Measurements from ENCODE around the gene PARD6B.
A peak's percentile ranks its signal among the peaks of the same experiment; 100 is the strongest.
"Not testable (repeated sequence)": the region's sequence is repeated elsewhere in the genome, so short reads cannot be mapped to it uniquely, and the experiment has no call there.

Gene PARD6B

GRCh38 chr20:50746138-50746940 lies 15.0 kb downstream of the PARD6B start:
- no peak for DNase-seq (ENCODE audit: low spot score)

DNA sequence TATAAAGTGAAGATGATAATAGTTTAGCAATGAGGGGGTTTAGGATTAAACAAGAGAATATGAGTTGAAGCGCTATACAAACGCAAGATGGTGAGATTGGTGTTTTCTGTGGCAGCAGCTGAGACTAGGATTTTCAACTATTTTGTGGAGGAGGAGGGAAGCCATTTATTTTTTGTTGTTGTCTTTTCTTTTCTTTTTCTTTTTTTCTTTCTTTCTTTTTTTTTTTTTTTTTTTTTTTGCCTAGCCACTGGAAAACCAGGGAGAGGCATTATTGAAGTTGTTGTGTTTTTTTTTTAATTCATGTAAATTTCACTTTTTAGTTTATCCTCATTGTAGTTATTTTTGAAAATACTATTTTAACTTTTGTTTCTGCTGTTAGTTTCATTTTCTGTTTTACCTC lies 15.9 kb downstream of the PARD6B start:
- DNase-seq (ENCODE audit: low spot score), result no peak

GRCh38 chr20:50750145-50750671 lies 18.8 kb downstream of the PARD6B start:
- peak; percentile 54 for DNase-seq (ENCODE audit: low spot score)

GRCh38 chr20:50753152-50753551 lies 21.8 kb downstream of the PARD6B start:
- DNase-seq (ENCODE audit: low spot score), result no peak

DNA sequence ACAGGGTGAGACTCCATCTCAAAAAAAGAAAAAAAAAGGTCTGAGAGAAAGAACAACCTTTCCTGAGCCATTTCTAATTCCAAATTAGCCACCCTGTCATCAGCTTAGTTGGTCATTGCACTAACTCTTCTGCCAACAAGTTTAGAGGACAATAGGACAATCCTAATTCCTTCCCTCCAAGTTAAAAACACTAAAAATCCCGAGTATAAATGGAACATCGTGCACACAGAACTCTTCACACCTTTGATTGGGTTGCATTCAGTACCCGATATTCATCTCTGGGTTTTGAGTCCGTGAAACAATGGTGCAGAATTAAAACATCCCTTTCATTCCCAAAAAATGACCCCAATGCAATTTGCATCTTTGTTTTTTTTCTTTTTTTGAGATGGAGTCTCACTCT lies 23.0 kb downstream of the PARD6B start:
- DNase-seq (ENCODE audit: low spot score), result no peak

DNA sequence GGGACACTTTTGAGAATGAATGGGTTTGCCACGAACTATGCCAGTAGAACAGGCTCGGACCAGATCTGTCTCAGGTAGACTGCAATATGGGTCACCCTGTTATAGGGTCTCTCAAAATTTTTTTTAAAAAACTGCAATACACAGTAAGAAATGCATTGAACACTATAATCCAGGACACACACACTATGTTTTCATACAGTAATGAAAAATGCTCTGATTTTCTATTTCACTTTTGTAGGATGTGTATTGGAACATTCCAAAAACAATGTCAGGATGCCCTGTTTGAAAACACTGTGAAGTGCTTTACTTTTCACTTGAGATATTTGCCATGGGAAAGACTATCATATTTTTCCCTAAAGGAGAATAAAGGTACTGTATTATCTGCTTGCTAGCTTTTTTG lies 25.1 kb downstream of the PARD6B start:
- DNase-seq (ENCODE audit: low spot score), result no peak

DNA sequence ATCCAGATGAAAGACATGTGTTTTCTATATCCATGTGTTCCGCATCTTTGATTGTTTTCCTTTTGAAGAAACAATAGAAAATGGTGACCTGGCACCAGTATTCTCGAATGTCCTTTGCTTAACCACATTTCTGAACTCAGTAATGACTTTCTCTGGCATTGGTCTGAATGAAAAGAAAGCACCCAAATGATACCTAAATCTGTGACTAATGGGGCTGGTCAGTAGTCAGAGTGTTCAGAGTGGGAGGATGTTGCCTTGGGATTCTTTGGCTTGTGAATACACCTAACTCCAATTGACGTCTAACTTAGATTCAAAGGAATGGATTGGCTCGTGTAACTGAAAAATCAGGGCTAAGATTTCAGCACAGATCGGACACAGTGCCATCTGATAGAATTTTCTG lies 27.1 kb downstream of the PARD6B start:
- no peak for DNase-seq (ENCODE audit: low spot score)

GRCh38 chr20:50758992-50759391 lies 27.6 kb downstream of the PARD6B start:
- DNase-seq (ENCODE audit: low spot score), result no peak

DNA sequence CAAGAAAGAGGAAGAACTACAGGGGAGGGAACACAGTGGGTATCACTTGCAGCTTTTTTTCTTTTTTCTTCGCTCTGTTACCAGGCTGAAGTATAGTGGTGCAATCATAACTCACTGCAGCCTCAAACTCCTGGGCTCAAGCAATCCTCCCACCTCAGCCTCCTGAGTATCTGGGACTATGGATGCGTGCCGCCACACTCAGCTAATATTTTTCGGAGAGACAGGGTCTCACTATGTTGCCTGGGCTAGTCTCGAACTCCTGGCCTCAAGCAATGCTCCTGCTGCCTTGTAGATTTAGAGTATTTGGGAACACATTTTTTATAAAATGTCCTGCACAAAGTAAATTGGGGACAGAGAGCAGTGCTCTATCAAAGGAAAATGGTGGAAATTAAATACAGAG lies 28.3 kb downstream of the PARD6B start:
- no peak for DNase-seq (ENCODE audit: low spot score)

DNA sequence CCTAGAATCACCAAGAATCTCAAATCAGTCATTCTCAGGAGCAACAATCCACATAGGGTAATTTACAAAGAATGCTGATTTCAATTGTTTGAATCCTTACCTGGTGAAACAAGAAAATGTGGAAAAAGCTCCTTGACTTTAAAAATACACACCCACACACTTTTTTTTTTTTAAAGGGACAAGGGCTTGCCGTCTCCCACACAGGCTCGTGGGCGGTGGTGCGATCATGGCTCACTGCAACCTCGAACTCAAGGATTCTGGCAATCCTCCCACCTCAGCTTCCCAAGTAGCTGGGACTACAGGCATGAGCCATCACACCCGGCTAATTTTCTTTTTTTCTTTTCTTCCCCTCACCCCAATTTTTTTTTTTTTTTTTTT lies 30.7 kb downstream of the PARD6B start:
- no peak for DNase-seq (ENCODE audit: low spot score)

- DNase-seq (ENCODE audit: low spot score), result no peak
These were observed 31.2 kb downstream of the PARD6B start for GRCh38 chr20:50762435-50763220.

DNA sequence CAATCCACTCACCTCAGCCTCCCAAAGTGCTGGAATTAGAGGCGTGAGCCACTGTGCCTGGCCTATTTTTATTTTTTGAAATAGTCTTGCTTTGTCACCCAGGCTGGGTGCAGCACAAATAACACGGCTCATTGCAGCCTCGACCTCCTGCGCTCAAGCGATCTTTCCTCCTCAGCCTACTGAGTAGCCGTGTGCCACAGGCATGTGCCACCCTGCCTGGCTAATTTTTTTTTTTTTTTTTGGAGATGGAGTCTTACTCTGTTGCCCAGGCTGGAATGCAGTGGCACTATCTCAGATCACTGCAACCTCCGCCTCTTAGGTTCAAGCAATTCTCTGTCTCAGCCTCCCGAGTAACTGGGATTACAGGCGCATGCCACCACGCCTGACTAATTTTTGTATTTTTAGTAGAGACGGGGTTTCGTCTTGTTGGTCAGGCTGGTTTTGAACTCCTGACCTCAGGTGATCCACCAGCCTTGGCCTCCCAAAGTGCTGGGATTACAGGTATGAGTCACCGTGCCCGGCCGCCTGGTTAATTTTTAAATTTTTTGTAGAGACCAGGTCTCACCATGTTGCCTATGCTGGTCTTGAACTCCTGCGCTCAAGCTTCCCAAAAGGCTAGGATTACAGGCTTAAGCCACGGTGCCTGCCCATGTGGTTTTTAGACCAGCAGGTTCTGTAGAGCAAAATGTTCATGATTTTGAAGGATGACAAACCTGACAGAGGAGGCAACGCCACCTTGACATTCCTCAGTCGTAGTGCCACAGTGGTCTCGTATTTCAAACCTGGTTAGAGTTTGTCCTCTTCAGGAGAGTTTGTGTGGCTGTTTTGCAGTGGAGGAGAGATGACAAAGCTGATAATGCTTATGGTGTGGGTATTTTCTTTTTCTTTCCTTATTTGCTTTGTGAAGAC lies 32.4 kb downstream of the PARD6B start:
- DNase-seq (ENCODE audit: low spot score), result not testable (repeated sequence)

DNA sequence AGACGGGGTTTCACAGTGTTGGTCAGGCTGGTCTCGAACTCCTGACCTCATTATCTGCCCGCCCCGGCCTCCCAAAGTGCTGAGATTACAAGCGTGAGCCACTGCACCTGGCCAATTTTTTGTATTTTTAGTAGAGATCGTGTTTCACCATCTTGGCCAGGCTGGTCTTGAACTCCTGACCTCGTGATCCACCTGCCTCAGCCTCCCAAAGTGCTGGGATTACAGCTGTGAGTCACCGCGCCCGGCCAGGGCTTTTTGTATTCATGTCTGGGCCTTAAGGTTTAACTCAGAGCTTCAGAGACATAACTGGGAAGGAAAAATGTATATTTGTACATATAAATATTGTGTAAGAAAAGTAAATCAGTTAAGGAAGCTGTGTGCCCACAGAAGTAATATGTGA lies 33.9 kb downstream of the PARD6B start:
- DNase-seq (ENCODE audit: low spot score), result not testable (repeated sequence)

- no peak for DNase-seq (ENCODE audit: low spot score)
These were observed 34.3 kb downstream of the PARD6B start for GRCh38 chr20:50765674-50766073.

GRCh38 chr20:50766955-50767809 lies 35.8 kb downstream of the PARD6B start:
- DNase-seq (ENCODE audit: low spot score), result peak; percentile 75

GRCh38 chr20:50768991-50769390 lies 37.6 kb downstream of the PARD6B start:
- not testable (repeated sequence) for DNase-seq (ENCODE audit: low spot score)

- not testable (repeated sequence) for DNase-seq (ENCODE audit: low spot score)
These were observed 38.2 kb downstream of the PARD6B start for GRCh38 chr20:50769551-50770085.

DNA sequence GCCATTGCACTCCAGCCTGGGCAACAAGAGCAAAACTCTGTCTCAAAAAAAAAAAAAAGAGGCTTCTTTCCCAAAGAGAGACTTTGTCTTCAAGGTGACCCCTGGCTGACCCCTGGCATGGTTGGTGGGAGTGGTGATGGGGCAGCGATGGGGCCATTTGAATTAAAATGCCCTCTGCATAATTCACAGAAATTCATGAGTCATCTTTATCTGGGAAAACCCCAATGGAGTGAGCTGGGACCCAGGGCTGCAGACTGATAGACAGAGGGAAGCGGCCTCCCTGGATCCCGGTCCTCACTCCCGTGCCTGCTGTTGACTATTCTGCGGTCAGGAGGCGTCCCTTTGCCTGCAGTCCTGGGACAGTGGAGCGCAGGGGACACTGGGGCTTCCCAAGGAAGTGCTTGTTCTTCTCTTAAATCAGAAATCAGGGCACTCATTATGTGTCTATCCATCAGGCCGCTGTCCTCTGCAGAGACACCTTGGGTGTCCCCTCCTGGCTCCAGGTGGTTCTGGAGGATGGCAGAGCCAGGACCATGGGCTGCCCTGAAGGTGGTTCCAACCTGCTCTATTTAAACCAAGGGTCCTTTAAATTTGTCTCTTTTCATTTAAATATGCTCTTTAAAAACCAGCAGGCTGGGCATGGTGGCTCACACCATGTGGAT lies 40.2 kb downstream of the PARD6B start:
- DNase-seq (ENCODE audit: low spot score), result not testable (repeated sequence)

DNA sequence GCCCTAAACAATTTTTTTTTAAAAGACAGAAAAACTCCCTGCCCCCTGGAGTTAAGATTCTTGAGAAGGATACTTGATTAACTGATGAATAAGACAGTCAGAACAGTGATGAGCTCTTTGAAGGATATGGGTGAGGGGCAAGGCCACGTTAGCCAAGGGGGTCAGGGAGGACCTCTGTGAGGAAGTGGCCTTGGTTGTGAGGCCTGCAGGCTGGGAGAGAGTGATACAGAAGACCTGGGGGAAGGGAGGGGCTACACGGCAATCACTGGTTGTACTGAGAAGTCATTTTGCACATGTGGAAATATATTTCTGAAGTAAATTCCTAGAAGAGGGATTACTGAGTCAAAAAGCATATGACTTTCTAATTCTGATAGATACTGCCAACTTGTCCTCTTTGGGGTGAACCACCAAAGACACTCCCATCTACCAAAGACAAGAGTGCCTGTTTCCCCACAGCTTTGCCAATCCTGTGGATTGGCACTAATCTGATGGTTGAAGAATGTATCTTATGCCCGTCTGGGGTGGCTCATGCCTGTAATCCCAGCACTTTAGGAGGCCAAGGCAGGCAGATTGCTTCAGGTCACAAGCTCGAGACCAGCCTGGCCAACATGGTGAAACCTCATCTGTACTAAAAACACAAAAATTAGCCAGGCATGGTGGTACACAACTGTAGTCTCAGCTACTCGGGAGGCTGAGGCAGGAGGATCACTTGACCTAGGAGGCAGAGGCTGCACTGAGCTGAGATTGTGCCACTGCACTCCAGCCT lies 41.2 kb downstream of the PARD6B start:
- DNase-seq (ENCODE audit: low spot score), result no peak

DNA sequence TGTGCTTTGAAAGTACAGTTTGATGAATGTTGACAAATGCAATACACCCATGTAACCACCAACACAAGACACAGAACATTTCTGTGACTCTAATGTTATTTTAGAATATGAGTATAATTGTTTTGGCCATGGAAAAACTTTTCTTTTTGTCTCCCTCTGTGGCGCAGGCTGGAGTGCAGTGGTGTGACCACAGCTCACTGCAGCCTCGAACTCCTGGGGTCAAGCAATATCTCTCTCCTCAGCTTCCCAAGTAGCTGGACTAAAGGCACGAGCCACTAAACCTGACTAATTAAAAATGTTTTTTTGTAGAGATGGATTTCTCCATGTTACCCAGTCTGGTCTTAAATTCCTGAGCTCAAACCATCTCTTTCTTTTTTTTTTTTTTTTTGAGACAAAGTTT lies 43.1 kb downstream of the PARD6B start:
- DNase-seq (ENCODE audit: low spot score), result no peak
